IgD-negative memory B cell (primary cell): Measurements from ENCODE around the gene COL18A1. TPM values are rescaled to one million over a fixed set of nuclear protein-coding genes. Genes with fewer than 3 reads are reported as not detected.

ENCODE experiments used
- H3K27ac Mint-ChIP-seq, 3 donors: one replicate each; pipeline ENCODE4 v1.8.0; 2020 to 2022; ENCODE audit warnings: mild to moderate bottlenecking in 3 of 3, mixed read lengths in 3 of 3, moderate library complexity in 1 of 3
- H3K27me3 Mint-ChIP-seq: one replicate; pipeline ENCODE4 v1.8.0; 2021; ENCODE audit warnings: mixed read lengths
- H3K36me3 Mint-ChIP-seq: one replicate; pipeline ENCODE4 v1.8.0; 2020; ENCODE audit warnings: mild to moderate bottlenecking, mixed read lengths
- H3K4me1 Mint-ChIP-seq, 3 donors: one replicate each; pipeline ENCODE4 v1.8.0; 2020 to 2022; ENCODE audit warnings: mixed read lengths in 3 of 3, mild to moderate bottlenecking in 1 of 3
- H3K4me3 Mint-ChIP-seq, 4 donors: one replicate each; pipeline ENCODE4 v1.8.0; 2020 to 2022; ENCODE audit warnings: mild to moderate bottlenecking in 4 of 4, mixed read lengths in 4 of 4, moderate library complexity in 3 of 4
- H3K9me3 Mint-ChIP-seq, 3 donors: one replicate each; pipeline ENCODE4 v1.8.0; 2020 to 2021; ENCODE audit warnings: mixed read lengths in 3 of 3, mild to moderate bottlenecking in 1 of 3
- polyA plus RNA-seq: library from polyadenylated mRNA; unstranded; fragments of 300-500 nt; fragmentation: Illumina TruSeq; gene quantifications from one replicate; pipeline ENCODE4 v1.2.3, GENCODE V29; 2021

COL18A1 gene
- polyA plus RNA-seq, 1 donor from 2014 or later, result 4.0 TPM

DNA sequence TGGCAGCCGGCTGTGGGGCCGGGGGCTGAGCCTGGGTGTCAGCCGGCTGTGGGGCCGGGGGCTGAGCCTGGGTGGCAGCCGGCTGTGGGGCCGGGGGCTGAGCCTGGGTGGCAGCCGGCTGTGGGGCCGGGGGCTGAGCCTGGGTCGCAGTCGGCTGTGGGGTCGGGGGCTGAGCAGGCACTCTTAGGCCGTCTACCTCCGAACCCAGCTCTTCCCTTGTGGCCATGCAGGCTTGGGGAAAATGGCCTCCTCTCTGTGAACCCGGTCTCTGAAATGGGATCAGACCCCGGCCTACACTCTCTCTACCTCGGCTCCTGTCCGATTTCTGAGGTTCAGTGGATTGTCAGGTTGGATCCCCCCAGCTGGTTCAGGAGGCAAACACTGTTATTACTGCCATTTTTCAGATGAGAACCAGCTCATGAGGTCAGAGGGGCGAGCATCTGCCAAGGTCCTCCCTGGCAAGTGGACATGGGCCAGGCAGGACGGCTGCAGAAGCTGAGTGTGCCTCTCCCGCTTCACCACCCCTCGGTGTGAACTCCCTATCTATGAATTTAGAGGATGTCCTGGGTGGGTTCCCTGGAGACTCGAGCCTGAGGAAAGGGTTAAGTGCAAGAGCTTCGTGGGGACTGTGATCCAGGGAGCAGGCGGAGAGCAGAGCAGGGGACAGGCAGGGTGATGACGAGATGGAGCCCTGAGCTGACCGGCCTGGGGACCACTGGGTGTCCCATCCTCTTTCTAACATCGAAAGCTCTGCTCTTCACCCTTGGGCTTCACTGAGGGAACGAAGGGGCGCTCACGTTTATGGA, 10.9 kb upstream of the COL18A1 start:
- Mint-ChIP-seq H3K9me3 (no peaks in the 10 kb centered on the region), H3K4me1 (no peaks in the 10 kb centered on the region), H3K27me3 (peaks cover 10% of the 10 kb centered on the region), H3K27ac (no peak overlapping the region), H3K4me3 (no peak overlapping the region), H3K36me3 (no peaks in the 10 kb centered on the region)

- H3K27me3 Mint-ChIP-seq, result peaks cover 11% of the 10 kb centered on the region
- no peak overlapping the region for H3K4me3 Mint-ChIP-seq
- H3K9me3 Mint-ChIP-seq, result peaks cover 0 to 7% (median 6%) of the 10 kb centered on the region in 3 donors
- H3K27ac Mint-ChIP-seq, result no peak overlapping the region
- H3K36me3 Mint-ChIP-seq, result no peaks in the 10 kb centered on the region
- H3K4me1 Mint-ChIP-seq, result peaks cover 0 to 2% (median 0%) of the 10 kb centered on the region in 3 donors
Measured at GRCh38 chr21:45396620-45396995, 8.4 kb upstream of the COL18A1 start.

- Mint-ChIP-seq H3K4me1 (peaks cover 0 to 5% (median 0%) of the 10 kb centered on the region in 3 donors), H3K27ac (no peak overlapping the region), H3K36me3 (peaks cover 2% of the 10 kb centered on the region), H3K27me3 (peaks cover 17% of the 10 kb centered on the region), H3K4me3 (peak overlapping the region in 1 of 4 donors; percentile 9), H3K9me3 (peaks cover 0 to 10% (median 7%) of the 10 kb centered on the region in 3 donors)
Measured at GRCh38 chr21:45397381-45397780, 7.6 kb upstream of the COL18A1 start.

DNA sequence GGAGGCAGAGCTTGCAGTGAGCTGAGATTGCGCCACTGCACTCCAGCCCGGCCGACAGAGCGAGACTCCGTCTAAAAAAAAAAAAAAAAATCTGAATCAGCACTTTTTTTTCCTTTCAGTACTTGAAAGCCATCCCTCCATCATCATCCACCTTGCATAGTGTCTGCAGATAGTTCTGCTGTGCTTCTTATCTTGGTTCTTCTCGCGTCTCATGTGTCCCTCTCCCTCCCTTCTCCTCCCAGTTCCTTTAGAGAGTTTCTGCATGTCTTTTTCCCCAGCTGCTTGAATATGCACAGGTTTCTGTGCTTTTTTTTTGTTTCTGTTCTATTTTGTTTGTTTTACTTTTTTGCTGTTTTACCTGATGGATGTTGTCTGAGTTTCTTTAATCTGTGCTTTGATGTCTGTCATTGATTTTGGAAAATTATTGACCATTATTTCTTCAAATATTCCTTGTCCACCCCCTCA, 3.9 kb upstream of the COL18A1 start:
- Mint-ChIP-seq H3K4me3 (no peak overlapping the region), H3K36me3 (peaks cover 2% of the 10 kb centered on the region), H3K4me1 (peaks cover 5 to 6% (median 5%) of the 10 kb centered on the region in 3 donors), H3K27ac (no peak overlapping the region), H3K27me3 (peaks cover 32% of the 10 kb centered on the region), H3K9me3 (peaks cover 0 to 14% (median 10%) of the 10 kb centered on the region in 3 donors)

DNA sequence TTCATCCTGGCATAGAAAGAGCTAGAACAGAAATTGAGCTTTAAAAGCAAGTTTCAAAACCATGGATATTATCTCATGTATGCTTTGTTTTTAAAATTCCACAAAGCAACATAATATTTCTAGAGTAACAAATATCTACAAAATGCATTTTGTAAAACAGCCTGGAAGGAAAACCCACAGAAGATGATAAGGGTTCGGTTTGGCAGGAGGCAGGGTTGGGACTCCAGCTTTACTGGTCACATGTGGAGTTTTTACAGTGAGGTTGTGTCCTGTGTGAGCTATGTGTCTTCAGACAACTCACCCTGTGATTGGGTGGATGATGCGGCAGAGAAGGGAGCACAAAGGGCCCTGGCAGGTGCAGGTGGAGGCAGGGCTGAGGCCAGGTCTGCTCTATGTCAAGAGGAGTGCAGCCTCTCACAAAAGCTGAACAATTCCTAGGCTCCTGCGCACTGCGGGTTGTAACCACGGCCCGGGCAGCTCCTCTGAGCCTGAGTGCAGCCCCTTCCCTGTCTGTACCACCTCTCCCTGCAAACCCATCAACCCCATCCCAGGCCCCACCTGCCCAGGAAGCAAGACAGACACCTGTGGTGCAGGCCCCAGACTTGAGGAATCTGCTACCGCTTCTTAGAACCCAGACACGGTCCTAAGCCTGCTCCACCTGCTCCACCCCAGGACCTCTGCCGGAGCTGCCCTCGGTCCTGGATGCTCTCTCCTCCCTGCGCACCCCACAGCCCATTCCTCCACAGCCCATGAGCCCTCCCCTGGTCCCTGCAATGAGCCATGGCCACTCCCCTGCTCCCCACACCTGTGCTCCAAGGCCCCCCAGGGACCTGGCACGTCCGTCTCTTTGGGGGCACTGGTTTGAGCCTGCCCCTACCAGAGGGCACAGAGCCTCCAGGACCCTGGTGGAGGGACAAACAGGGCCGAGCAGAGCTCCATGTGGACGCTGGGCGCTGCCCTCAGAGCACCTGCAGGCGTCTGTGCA, 2.8 kb upstream of the COL18A1 start:
- peaks cover 43% of the 10 kb centered on the region for H3K27me3 Mint-ChIP-seq
- H3K27ac Mint-ChIP-seq, result no peak overlapping the region
- H3K4me3 Mint-ChIP-seq, result peak overlapping the region in 1 of 4 donors; percentile 43
- H3K4me1 Mint-ChIP-seq, result peaks cover 5 to 6% (median 5%) of the 10 kb centered on the region in 3 donors
- peaks cover 2% of the 10 kb centered on the region for H3K36me3 Mint-ChIP-seq
- H3K9me3 Mint-ChIP-seq, result peaks cover 0 to 14% (median 10%) of the 10 kb centered on the region in 3 donors

- Mint-ChIP-seq H3K27ac (peak overlapping the region in 1 of 3 donors; percentile 76), H3K4me3 (peak overlapping the region; percentile 19 to 95 (median 42)), H3K27me3 (peaks cover 49% of the 10 kb centered on the region), H3K36me3 (peaks cover 2% of the 10 kb centered on the region), H3K4me1 (peaks cover 5 to 6% (median 5%) of the 10 kb centered on the region in 3 donors), H3K9me3 (peaks cover 0 to 14% (median 10%) of the 10 kb centered on the region in 3 donors)
Measured at GRCh38 chr21:45403133-45403824, 1.7 kb upstream of the COL18A1 start.

DNA sequence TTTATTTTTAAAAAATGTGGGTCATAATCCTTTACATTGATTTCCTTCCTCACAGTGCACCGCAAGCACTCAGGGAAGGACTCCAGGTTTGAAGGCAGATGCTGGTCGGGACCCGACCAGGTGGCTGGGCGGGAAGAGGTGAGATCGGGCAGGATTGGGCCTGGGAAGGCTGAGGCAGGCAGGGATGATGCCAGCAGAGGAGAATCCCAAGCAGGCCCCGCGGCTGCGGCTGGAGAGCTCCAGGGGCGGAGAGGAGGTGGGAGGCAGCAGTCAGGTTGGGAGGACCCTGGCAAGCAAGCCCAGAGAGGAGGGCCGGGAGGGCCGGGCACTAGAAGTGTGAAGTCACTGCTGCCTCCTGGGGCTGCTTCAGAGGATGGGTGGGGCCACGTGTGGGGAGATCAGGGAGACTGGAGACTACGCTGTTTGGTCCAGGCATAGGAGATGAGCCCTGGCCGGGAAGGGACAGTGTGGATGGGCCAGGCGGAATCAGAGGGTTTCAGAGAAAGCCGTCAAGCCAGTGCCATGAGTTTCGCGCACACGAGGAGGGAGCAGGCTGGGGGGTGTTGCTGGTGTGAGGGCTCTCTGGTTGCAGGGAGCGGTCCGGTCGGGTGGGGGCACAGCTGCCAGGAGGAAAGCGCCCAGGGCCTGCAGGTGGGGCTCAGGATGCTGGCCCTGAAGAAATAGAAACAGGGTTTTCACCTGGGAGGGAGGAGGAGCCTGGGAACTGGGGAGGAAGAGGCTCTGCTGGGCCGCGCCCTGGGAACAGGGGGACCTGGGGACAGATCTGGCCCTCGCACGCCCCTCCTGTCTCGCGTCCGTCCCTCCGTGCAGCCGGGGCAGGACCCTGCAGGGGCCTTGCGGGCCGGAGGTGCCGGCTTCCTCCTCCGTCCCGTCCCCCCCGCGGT, 888 bp upstream of the COL18A1 start:
- H3K4me1 Mint-ChIP-seq, result peaks cover 5 to 6% (median 5%) of the 10 kb centered on the region in 3 donors
- H3K4me3 Mint-ChIP-seq, result peak overlapping the region; percentile 46 to 95 (median 82)
- H3K36me3 Mint-ChIP-seq, result peaks cover 2% of the 10 kb centered on the region
- H3K27ac Mint-ChIP-seq, result peak overlapping the region in 1 of 3 donors; percentile 76
- peaks cover 52% of the 10 kb centered on the region for H3K27me3 Mint-ChIP-seq
- peaks cover 0 to 14% (median 10%) of the 10 kb centered on the region in 3 donors for H3K9me3 Mint-ChIP-seq

DNA sequence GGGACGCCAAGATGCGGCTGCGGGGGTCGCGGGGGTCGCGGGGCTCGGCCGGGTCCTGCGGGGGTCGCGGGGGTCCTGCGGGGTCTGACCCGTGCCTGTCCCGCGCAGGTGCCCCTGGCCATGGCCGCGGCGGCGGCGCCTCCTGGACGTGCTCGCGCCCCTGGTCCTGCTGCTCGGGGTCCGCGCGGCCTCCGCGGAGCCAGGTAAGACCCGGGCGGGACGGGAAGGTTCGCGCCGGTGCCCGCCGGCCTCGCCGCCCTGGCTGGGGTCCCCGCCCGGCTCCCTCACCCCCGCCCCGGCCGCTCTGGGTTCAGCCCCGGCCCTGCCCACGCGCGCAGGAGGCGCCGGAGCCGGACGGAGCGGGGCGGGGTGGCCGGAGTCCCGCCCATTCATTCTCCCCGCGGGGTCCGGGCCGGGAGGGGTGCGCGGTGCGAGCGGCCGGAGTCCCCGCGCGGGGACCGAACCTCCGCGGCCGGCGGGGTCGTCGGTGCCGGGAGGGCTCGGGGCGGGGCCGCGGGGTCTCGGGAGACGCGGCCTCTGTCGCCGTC, 380 bp downstream of the COL18A1 start:
- peaks cover 5 to 6% (median 5%) of the 10 kb centered on the region in 3 donors for H3K4me1 Mint-ChIP-seq
- H3K27me3 Mint-ChIP-seq, result peaks cover 53% of the 10 kb centered on the region
- peaks cover 2% of the 10 kb centered on the region for H3K36me3 Mint-ChIP-seq
- H3K9me3 Mint-ChIP-seq, result peaks cover 0 to 14% (median 10%) of the 10 kb centered on the region in 3 donors
- H3K27ac Mint-ChIP-seq, result no peak overlapping the region
- no peak overlapping the region for H3K4me3 Mint-ChIP-seq

GRCh38 chr21:45405819-45406762, 1.1 kb downstream of the COL18A1 start:
- Mint-ChIP-seq H3K4me3 (peak overlapping the region in 2 of 4 donors; percentile 16 to 79), H3K4me1 (peaks cover 5 to 6% (median 5%) of the 10 kb centered on the region in 3 donors), H3K27ac (no peak overlapping the region), H3K9me3 (peaks cover 0 to 13% (median 8%) of the 10 kb centered on the region in 3 donors), H3K36me3 (peaks cover 2% of the 10 kb centered on the region), H3K27me3 (peaks cover 49% of the 10 kb centered on the region)

DNA sequence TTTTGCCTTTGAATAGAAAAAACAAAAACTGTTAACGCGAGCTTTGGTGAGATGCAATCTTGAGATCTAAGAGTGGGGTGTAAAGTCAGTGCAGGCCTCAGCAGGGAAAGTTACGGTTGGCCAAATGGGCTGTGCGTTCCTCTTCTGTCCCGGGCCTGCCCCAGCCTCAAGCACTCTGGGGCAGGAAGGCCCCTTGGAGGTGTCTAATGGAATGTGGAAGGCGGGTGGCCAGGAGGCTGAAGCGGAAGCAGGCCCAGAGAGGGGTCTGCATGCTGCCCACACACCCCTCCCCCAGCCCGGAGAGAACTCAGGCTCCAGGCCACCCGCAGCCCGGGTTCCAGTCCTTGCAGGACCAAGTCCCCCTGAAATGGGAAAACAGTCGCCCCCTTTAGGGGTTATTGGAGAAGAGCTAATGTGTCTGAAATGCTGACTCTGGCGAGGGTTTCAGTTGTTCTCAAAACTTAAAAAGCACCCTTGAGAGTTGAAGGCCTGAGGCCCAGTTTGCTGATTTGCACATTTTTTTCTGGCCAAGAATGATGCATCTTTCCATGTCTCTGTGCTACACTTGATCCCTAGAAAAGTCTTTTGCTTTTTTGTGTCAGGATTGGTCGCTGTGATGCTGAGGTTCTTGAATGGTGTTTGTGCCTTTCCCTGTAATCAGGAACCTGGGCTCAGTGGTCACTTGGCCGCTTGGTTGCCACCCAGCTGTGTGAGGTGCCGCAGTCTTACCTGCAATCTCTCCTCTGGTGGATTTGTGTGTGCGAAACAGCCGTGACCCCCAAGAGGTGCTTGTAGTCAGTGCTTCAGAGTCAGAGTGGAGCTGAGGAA, 2.0 kb downstream of the COL18A1 start:
- no peak overlapping the region for H3K27ac Mint-ChIP-seq
- H3K36me3 Mint-ChIP-seq, result peaks cover under 1% of the 10 kb centered on the region
- H3K4me3 Mint-ChIP-seq, result peak overlapping the region; percentile 11 to 58 (median 36)
- peaks cover 0 to 6% (median 5%) of the 10 kb centered on the region in 3 donors for H3K4me1 Mint-ChIP-seq
- peaks cover 46% of the 10 kb centered on the region for H3K27me3 Mint-ChIP-seq
- H3K9me3 Mint-ChIP-seq, result peaks cover 0 to 7% (median 0%) of the 10 kb centered on the region in 3 donors

DNA sequence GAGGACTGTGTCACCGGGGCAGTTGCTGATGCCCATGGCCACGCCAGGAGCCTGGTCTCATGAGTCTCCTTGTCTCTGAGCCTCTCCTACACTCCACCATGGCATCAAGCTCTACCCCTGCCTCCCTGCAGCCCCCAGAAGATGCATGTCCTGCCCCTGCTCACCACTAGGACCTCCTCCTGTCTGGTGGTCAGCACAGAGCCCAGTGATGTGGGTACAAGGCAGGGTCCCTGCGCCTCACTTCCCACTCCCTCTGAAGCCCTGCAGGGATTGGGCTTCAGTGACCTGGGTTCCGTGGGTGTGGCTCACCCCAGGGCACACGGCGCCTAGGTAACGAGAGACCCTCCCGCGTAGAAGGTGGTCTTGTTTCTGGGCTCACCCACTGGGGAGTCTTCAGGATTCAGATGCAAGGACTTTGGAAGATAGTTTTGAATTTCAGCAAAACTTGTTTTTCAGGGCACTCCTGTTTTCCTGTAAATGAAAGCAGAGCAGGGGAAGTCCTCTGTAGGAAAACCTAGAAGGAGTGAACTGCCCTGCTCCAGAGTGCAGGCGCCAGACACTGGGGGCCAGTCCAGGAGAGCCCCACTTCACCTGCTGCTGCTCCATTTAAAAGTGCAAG, 2.8 kb downstream of the COL18A1 start:
- peaks cover 0 to 6% (median 5%) of the 10 kb centered on the region in 3 donors for H3K4me1 Mint-ChIP-seq
- H3K27me3 Mint-ChIP-seq, result peaks cover 40% of the 10 kb centered on the region
- H3K36me3 Mint-ChIP-seq, result no peaks in the 10 kb centered on the region
- H3K9me3 Mint-ChIP-seq, result peaks cover 0 to 7% (median 0%) of the 10 kb centered on the region in 3 donors
- H3K4me3 Mint-ChIP-seq, result peak overlapping the region in 1 of 4 donors; percentile 11
- no peak overlapping the region for H3K27ac Mint-ChIP-seq
